Upper lobe of right lung (tissue), 1 donor: ENCODE results near the gene LRRC34. TPM values are rescaled to one million over a fixed set of nuclear protein-coding genes. Genes with fewer than 3 reads are reported as not detected.
A peak's percentile ranks its signal among the peaks of the same experiment; 100 is the strongest.

ENCODE experiments used
- ATAC-seq: fragments of 200-7000 bp; cut with Tn5 transposase; one replicate; pipeline ENCODE4 v1.9.1; 2020; ENCODE audit warnings: mild to moderate bottlenecking, moderate library complexity
- DNase-seq: peaks from one replicate; pipeline ENCODE4 v3.0.0-alpha.2; 2020
- H3K27ac ChIP-seq: fragments of 200-600 bp; one replicate; pipeline ENCODE4 v1.8.0; 2022
- H3K27me3 ChIP-seq: fragments of 200-600 bp; one replicate; pipeline ENCODE4 v1.8.0; 2022; ENCODE audit warnings: mild to moderate bottlenecking
- H3K36me3 ChIP-seq: fragments of 200-600 bp; one replicate; pipeline ENCODE4 v1.8.0; 2022
- H3K4me1 ChIP-seq: fragments of 200-600 bp; one replicate; pipeline ENCODE4 v1.8.0; 2022
- H3K4me3 ChIP-seq: fragments of 200-600 bp; one replicate; pipeline ENCODE4 v1.8.0; 2022; ENCODE audit warnings: mild to moderate bottlenecking
- H3K9me3 ChIP-seq: fragments of 200-600 bp; one replicate; pipeline ENCODE4 v1.8.0; 2022
- intact Hi-C: fragments of 100-400 bp; cut with DNase I; formaldehyde crosslinking; loops from one replicate; pipeline ENCODE4 v1.11.0; 2022
- total RNA-seq: library from RNA; stranded (reverse); fragmentation: NEBNext Ultra II Directional; extraction: Animal tissue kit (Norgen Biotek cat#: 25700); gene quantifications from one replicate; pipeline ENCODE4 v1.2.1, GENCODE V29; 2021
- TF ChIP-seq, protein P1 (sequence below): fragments of 200-600 bp; IDR thresholded peaks from one replicate; pipeline ENCODE4 v1.8.0; 2022; ENCODE audit warnings: antibody characterized with exemption
- donor health status: DM: no; HTN: yes; CAD: no; lungs with severe emphysema.

Gene LRRC34
- total RNA-seq, 1 donor from 2014 or later: 0.98 TPM

GRCh38 chr3:169825316-169825715, 12.6 kb upstream of the LRRC34 start:
- TF ChIP-seq, protein P1, sequence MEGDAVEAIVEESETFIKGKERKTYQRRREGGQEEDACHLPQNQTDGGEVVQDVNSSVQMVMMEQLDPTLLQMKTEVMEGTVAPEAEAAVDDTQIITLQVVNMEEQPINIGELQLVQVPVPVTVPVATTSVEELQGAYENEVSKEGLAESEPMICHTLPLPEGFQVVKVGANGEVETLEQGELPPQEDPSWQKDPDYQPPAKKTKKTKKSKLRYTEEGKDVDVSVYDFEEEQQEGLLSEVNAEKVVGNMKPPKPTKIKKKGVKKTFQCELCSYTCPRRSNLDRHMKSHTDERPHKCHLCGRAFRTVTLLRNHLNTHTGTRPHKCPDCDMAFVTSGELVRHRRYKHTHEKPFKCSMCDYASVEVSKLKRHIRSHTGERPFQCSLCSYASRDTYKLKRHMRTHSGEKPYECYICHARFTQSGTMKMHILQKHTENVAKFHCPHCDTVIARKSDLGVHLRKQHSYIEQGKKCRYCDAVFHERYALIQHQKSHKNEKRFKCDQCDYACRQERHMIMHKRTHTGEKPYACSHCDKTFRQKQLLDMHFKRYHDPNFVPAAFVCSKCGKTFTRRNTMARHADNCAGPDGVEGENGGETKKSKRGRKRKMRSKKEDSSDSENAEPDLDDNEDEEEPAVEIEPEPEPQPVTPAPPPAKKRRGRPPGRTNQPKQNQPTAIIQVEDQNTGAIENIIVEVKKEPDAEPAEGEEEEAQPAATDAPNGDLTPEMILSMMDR: no peak
- ATAC-seq: no peak
- DNase-seq: no peak
- no peaks in the 10 kb centered on the region for H3K27me3 ChIP-seq
- H3K36me3 ChIP-seq: no peaks in the 10 kb centered on the region
- H3K4me1 ChIP-seq: peaks cover 6% of the 10 kb centered on the region
- H3K4me3 ChIP-seq: no peak overlapping the region
- H3K27ac ChIP-seq: no peak overlapping the region
- no peaks in the 10 kb centered on the region for H3K9me3 ChIP-seq
- intact Hi-C loops: no loop called here

- H3K9me3 ChIP-seq: no peaks in the 10 kb centered on the region
Measured at GRCh38 chr3:169822983-169823382, 10.3 kb upstream of the LRRC34 start.

GRCh38 chr3:169822540-169822939, 9.8 kb upstream of the LRRC34 start:
- no peaks in the 10 kb centered on the region for H3K36me3 ChIP-seq
- peak; percentile 36 for ATAC-seq
- no peak for DNase-seq
- no peak overlapping the region for H3K27ac ChIP-seq
- intact Hi-C loops: no loop called here
- TF ChIP-seq, protein P1: no peak
- H3K4me3 ChIP-seq: no peak overlapping the region
- H3K27me3 ChIP-seq: no peaks in the 10 kb centered on the region
- no peaks in the 10 kb centered on the region for H3K4me1 ChIP-seq
- no peaks in the 10 kb centered on the region for H3K9me3 ChIP-seq

More at GRCh38 chr3:169822983-169823382, 10.3 kb upstream of the LRRC34 start:
- H3K4me3 ChIP-seq: no peak overlapping the region
- H3K36me3 ChIP-seq: no peaks in the 10 kb centered on the region
- intact Hi-C loops: no loop called here
- no peak overlapping the region for H3K27ac ChIP-seq
- H3K4me1 ChIP-seq: no peaks in the 10 kb centered on the region
- no peak for DNase-seq
- TF ChIP-seq, protein P1: no peak
- no peak for ATAC-seq
- H3K27me3 ChIP-seq: no peaks in the 10 kb centered on the region

GRCh38 chr3:169822091-169822490, 9.4 kb upstream of the LRRC34 start:
- Histone ChIP-seq H3K27ac (no peak overlapping the region), H3K4me3 (no peak overlapping the region), H3K36me3 (no peaks in the 10 kb centered on the region), H3K4me1 (no peaks in the 10 kb centered on the region), H3K9me3 (no peaks in the 10 kb centered on the region), H3K27me3 (no peaks in the 10 kb centered on the region)
- intact Hi-C loops: no loop called here
- no peak for ATAC-seq
- DNase-seq: no peak
- TF ChIP-seq, protein P1: no peak

- no peak overlapping the region for H3K4me3 ChIP-seq
Measured at GRCh38 chr3:169818316-169818715, 5.6 kb upstream of the LRRC34 start.

More at GRCh38 chr3:169818316-169818715, 5.6 kb upstream of the LRRC34 start:
- TF ChIP-seq, protein P1: no peak
- intact Hi-C loops: no loop called here
- Histone ChIP-seq H3K27me3 (no peaks in the 10 kb centered on the region), H3K4me1 (no peaks in the 10 kb centered on the region), H3K27ac (no peak overlapping the region), H3K36me3 (no peaks in the 10 kb centered on the region), H3K9me3 (no peaks in the 10 kb centered on the region)
- ATAC-seq (no peak), DNase-seq (no peak)
